HepG2 (cell line): ENCODE data around the gene NUP85. TPM values are rescaled to one million over a fixed set of nuclear protein-coding genes. Genes with fewer than 3 reads are reported as not detected.

Experiments used
- ARID5B ChIP-seq: IDR thresholded peaks from 2 replicates; pipeline ENCODE4 v1.4.0; 2020; ENCODE audit warnings: mild to moderate bottlenecking, missing genetic modification reagents
- ATF4 ChIP-seq, 2 experiments: fragments of 450-650 bp in 1 of 2; sonication (generic) in 1 of 2; formaldehyde crosslinking; IDR thresholded peaks; 2 replicates each; pipeline versions ENCODE4 v1.5.0 to v1.8.0; 2020 to 2022; ENCODE audit warnings: mild to moderate bottlenecking in 1 of 2, missing genetic modification reagents in 1 of 2
- ATRX ChIP-seq: sonication (generic); formaldehyde crosslinking; IDR thresholded peaks from 2 replicates; pipeline ENCODE4 v1.4.0; 2020; ENCODE audit warnings: missing genetic modification reagents, borderline replicate concordance
- BATF2 ChIP-seq: sonication (generic); formaldehyde crosslinking; IDR thresholded peaks from 2 replicates; pipeline ENCODE4 v1.8.0; 2022; ENCODE audit warnings: mild to moderate bottlenecking, missing genetic modification reagents, moderate library complexity
- BCL3 ChIP-seq: sonication (generic); formaldehyde crosslinking; IDR thresholded peaks from 2 replicates; pipeline ENCODE4 v1.5.1; 2020; ENCODE audit warnings: mild to moderate bottlenecking, missing genetic modification reagents, moderate library complexity
- BHLHE40 ChIP-seq: IDR thresholded peaks from 2 replicates; pipeline ENCODE4 v1.6.1; 2011; ENCODE audit warnings: low read length, improper control_type of control experiment
- CEBPB ChIP-seq: IDR thresholded peaks from 2 replicates; pipeline ENCODE4 v1.6.1; 2011; ENCODE audit warnings: low read depth, low read length, improper control_type of control experiment, borderline replicate concordance
- CENPT ChIP-seq: sonication (generic); formaldehyde crosslinking; IDR thresholded peaks from 2 replicates; pipeline ENCODE4 v1.8.0; 2022; ENCODE audit warnings: low read depth, mild to moderate bottlenecking, moderate library complexity, missing genetic modification reagents
- EHMT2 ChIP-seq: fragments of 200-600 bp; sonication (generic); IDR thresholded peaks from 2 replicates; pipeline ENCODE4 v1.7.0; 2017; ENCODE audit warnings: antibody characterized with exemption, low read depth, low read length, borderline replicate concordance
- GLI4 ChIP-seq: sonication (generic); formaldehyde crosslinking; IDR thresholded peaks from 2 replicates; pipeline ENCODE4 v1.5.1; 2020; ENCODE audit warnings: missing genetic modification reagents, mild to moderate bottlenecking, moderate library complexity, borderline replicate concordance
- HDAC1 ChIP-seq: sonication (generic); formaldehyde crosslinking; IDR thresholded peaks from 2 replicates; pipeline ENCODE4 v1.5.1; 2020; ENCODE audit warnings: mild to moderate bottlenecking, missing genetic modification reagents
- KDM6A ChIP-seq: IDR thresholded peaks from 2 replicates; pipeline ENCODE4 v1.6.1; 2016; ENCODE audit warnings: low read depth
- SIN3A ChIP-seq: IDR thresholded peaks from 2 replicates; pipeline ENCODE4 v1.6.1; 2011; ENCODE audit warnings: low read depth, mild to moderate bottlenecking, control low read depth, low read length, borderline replicate concordance
- TSC22D2 ChIP-seq: sonication (generic); formaldehyde crosslinking; IDR thresholded peaks from 2 replicates; pipeline ENCODE4 v1.5.1; 2020; ENCODE audit warnings: missing genetic modification reagents, mild to moderate bottlenecking, borderline replicate concordance
- ZNF232 ChIP-seq: sonication (generic); formaldehyde crosslinking; IDR thresholded peaks from 2 replicates; pipeline ENCODE4 v1.4.0; 2020; ENCODE audit warnings: missing genetic modification reagents, borderline replicate concordance
- ZNF44 ChIP-seq: sonication (generic); formaldehyde crosslinking; IDR thresholded peaks from 2 replicates; pipeline ENCODE4 v1.5.1; 2020; ENCODE audit warnings: mild to moderate bottlenecking, missing genetic modification reagents
- ZNF576 ChIP-seq: sonication (generic); formaldehyde crosslinking; IDR thresholded peaks from 2 replicates; pipeline ENCODE4 v1.4.0; 2020; ENCODE audit warnings: mild to moderate bottlenecking, missing genetic modification reagents
- ZNF772 ChIP-seq: sonication (generic); formaldehyde crosslinking; IDR thresholded peaks from 2 replicates; pipeline ENCODE4 v1.5.0; 2020; ENCODE audit warnings: mild to moderate bottlenecking, missing genetic modification reagents
- ZNF776 ChIP-seq: sonication (generic); formaldehyde crosslinking; IDR thresholded peaks from 2 replicates; pipeline ENCODE4 v1.4.0; 2020; ENCODE audit warnings: mild to moderate bottlenecking, missing genetic modification reagents
- ZNF780A ChIP-seq: sonication (generic); formaldehyde crosslinking; IDR thresholded peaks from 2 replicates; pipeline ENCODE4 v1.8.0; 2022; ENCODE audit warnings: mild to moderate bottlenecking, missing genetic modification reagents, moderate library complexity
- ZNF781 ChIP-seq: sonication (generic); formaldehyde crosslinking; IDR thresholded peaks from 2 replicates; pipeline ENCODE4 v1.5.1; 2020; ENCODE audit warnings: borderline replicate concordance, mild to moderate bottlenecking, missing genetic modification reagents; ENCODE audit errors: not compliant biosample characterization
- polyA plus RNA-seq, 8 experiments: library from polyadenylated mRNA; depleted of rRNA in 3 of 8; stranded (reverse) in 7 of 8; unstranded in 1 of 8; fragments of >200 nt; fragmentation: Illumina TruSeq in 4 of 8; extraction: Trizol in 4 of 8; gene quantifications; 2 replicates each; pipeline versions ENCODE4 v1.2.1 to v1.2.3, GENCODE V29; 2011 to 2016; ENCODE audit warnings: low read depth in 4 of 8, missing spikeins in 1 of 8, mixed read lengths in 1 of 8; ENCODE audit not compliant: insufficient read depth in 1 of 8
- total RNA-seq, 5 experiments: library from RNA; depleted of rRNA; stranded (reverse); fragments of >200 nt; fragmentation: Illumina TruSeq; extraction: Trizol; gene quantifications; 2 replicates each; pipeline ENCODE4 v1.2.3, GENCODE V29; 2016; ENCODE audit warnings: low read depth in 1 of 5

NUP85 gene
- total and polyA plus RNA-seq, 2 of the 13 experiments (the other 11 are each of a cell fraction or from before 2014, with no cell fraction given): 89.1 to 124 TPM

- peak in 1 of 2 experiments; percentile 62; a peak in 2 of 4 replicates for TF ChIP-seq ATF4 (CRISPR knock-in tag; IDR thresholded peaks at IDR 0.05)
- TF ChIP-seq ZNF781 (CRISPR knock-in tag): peak; percentile 77
- peak; percentile 79 for TF ChIP-seq HDAC1 (CRISPR knock-in tag)
- TF ChIP-seq BHLHE40: peak; percentile 30; the same call in 1 of the 2 replicates
- 0 out of 2 replicates have a peak, but pooled peaks have one; percentile 73 for TF ChIP-seq ZNF232 (CRISPR knock-in tag)
- no peak for TF ChIP-seq CEBPB
- no peak for TF ChIP-seq BATF2 (CRISPR knock-in tag)
- no peak for TF ChIP-seq EHMT2
- TF ChIP-seq ARID5B (CRISPR knock-in tag): peak; percentile 2; the same call in 1 of the 2 replicates
- TF ChIP-seq TSC22D2 (CRISPR knock-in tag): peak; percentile 38; the same call in 1 of the 2 replicates
- TF ChIP-seq GLI4: peak; percentile 66; the same call in 1 of the 2 replicates
- TF ChIP-seq SIN3A: peak; percentile 64; the same call in 1 of the 2 replicates
- TF ChIP-seq ZNF776 (CRISPR knock-in tag): no peak; the same call in 1 of the 2 replicates
- 0 out of 2 replicates have a peak, but pooled peaks have one; percentile 13 for TF ChIP-seq ZNF780A (CRISPR knock-in tag)
- peak; percentile 24; the same call in 1 of the 2 replicates for TF ChIP-seq CENPT (CRISPR knock-in tag)
- peak; percentile 30; the same call in 1 of the 2 replicates for TF ChIP-seq ZNF576
- TF ChIP-seq ATRX (CRISPR knock-in tag): no peak
- TF ChIP-seq ZNF772 (CRISPR knock-in tag): peak; percentile 97; the same call in 1 of the 2 replicates
- TF ChIP-seq BCL3 (CRISPR knock-in tag): peak; percentile 78
- TF ChIP-seq KDM6A (CRISPR knock-in tag): no peak
- no peak for TF ChIP-seq ZNF44 (CRISPR knock-in tag)
Observed at GRCh38 chr17:75261336-75262111, 56.0 kb downstream of the NUP85 start, which contains the start of the genes GGA3 and MRPS7 (continued).
